Activated CD4-positive, alpha-beta T cell treated with anti-CD3 and anti-CD28 coated beads, Interleukin-2, amount 50 U/mL, for 1 hour (primary cell): ENCODE measurements around the gene MTHFD2L.

ENCODE experiments used
- DNase-seq: peaks from one replicate; pipeline ENCODE4 v3.0.0-alpha.2; 2020

Gene MTHFD2L

GRCh38 chr4:74133786-74134499 lies 24.0 kb upstream of the MTHFD2L start:
- peak; percentile 17 for DNase-seq

GRCh38 chr4:74134500-74134852 lies 23.4 kb upstream of the MTHFD2L start:
- no peak for DNase-seq

- no peak for DNase-seq
Observed at GRCh38 chr4:74146581-74147129, 11.3 kb upstream of the MTHFD2L start.

- DNase-seq: no peak
Observed at GRCh38 chr4:74148205-74148604, 9.7 kb upstream of the MTHFD2L start.

- DNase-seq: no peak
Observed at GRCh38 chr4:74152836-74153235, 5.1 kb upstream of the MTHFD2L start.

- no peak for DNase-seq
Observed at GRCh38 chr4:74156521-74156920, 1.4 kb upstream of the MTHFD2L start.

- no peak for DNase-seq
Observed at GRCh38 chr4:74157154-74157553, 764 bp upstream of the MTHFD2L start.

- DNase-seq: no peak
Observed at GRCh38 chr4:74158466-74159142, 686 bp downstream of the MTHFD2L start.

GRCh38 chr4:74159143-74159709 lies 1.3 kb downstream of the MTHFD2L start:
- no peak for DNase-seq

GRCh38 chr4:74161666-74162450 lies 3.9 kb downstream of the MTHFD2L start:
- no peak for DNase-seq

GRCh38 chr4:74166135-74166534 lies 8.2 kb downstream of the MTHFD2L start:
- no peak for DNase-seq

- no peak for DNase-seq
Observed at GRCh38 chr4:74166818-74167217, 8.9 kb downstream of the MTHFD2L start.

- no peak for DNase-seq
Observed at GRCh38 chr4:74167585-74167984, 9.7 kb downstream of the MTHFD2L start.

- no peak for DNase-seq
Observed at GRCh38 chr4:74168841-74169240, 10.9 kb downstream of the MTHFD2L start.

- no peak for DNase-seq
Observed at GRCh38 chr4:74173321-74173720, 15.4 kb downstream of the MTHFD2L start.

GRCh38 chr4:74174421-74174820 lies 16.5 kb downstream of the MTHFD2L start:
- no peak for DNase-seq

- no peak for DNase-seq
Observed at GRCh38 chr4:74174941-74175340, 17.0 kb downstream of the MTHFD2L start.

GRCh38 chr4:74175379-74175778 lies 17.5 kb downstream of the MTHFD2L start:
- DNase-seq: no peak

GRCh38 chr4:74178798-74179197 lies 20.9 kb downstream of the MTHFD2L start:
- no peak for DNase-seq

GRCh38 chr4:74181219-74181618 lies 23.3 kb downstream of the MTHFD2L start:
- DNase-seq: no peak

- DNase-seq: no peak
Observed at GRCh38 chr4:74188912-74189311, 31.0 kb downstream of the MTHFD2L start.

GRCh38 chr4:74189331-74190043 lies 31.6 kb downstream of the MTHFD2L start:
- no peak for DNase-seq

- no peak for DNase-seq
Observed at GRCh38 chr4:74190332-74190731, 32.4 kb downstream of the MTHFD2L start.
